Mononuclear cell (primary cell): Measurements from ENCODE around the gene DENND1B. TPM values are rescaled to one million over a fixed set of nuclear protein-coding genes. Genes with fewer than 3 reads are reported as not detected.
"Not testable (repeated sequence)": the region's sequence is repeated elsewhere in the genome, so short reads cannot be mapped to it uniquely, and the experiment has no call there.

Experiments used
- H3K27me3 ChIP-seq: 2 replicates; pipeline ENCODE4 v1.6.0; 2011; ENCODE audit warnings: low read length, control low read depth; ENCODE audit not compliant: insufficient read depth
- H3K4me1 ChIP-seq: 2 replicates; pipeline ENCODE4 v1.5.1; 2011; ENCODE audit warnings: mild to moderate bottlenecking, low read length, control low read depth; ENCODE audit not compliant: insufficient read depth
- H3K4me3 ChIP-seq: 2 replicates; pipeline ENCODE4 v1.5.1; 2011; ENCODE audit warnings: mild to moderate bottlenecking, low read length, moderate library complexity
- H3K9me3 ChIP-seq: 2 replicates; pipeline ENCODE4 v1.5.1; 2011; ENCODE audit warnings: low read depth, mild to moderate bottlenecking, control low read depth, low read length
- total RNA-seq: library from RNA; depleted of rRNA; stranded (reverse); fragments of >200 nt; gene quantifications from one replicate; pipeline ENCODE4 v1.2.3, GENCODE V29; 2012

Gene DENND1B
- total RNA-seq, 1 donor, result 54.8 TPM

GRCh38 chr1:197771904-197772556 is 3.2 kb downstream of the DENND1B start:
- H3K4me1 ChIP-seq, result peaks cover 34% of the 10 kb centered on the region
- H3K4me3 ChIP-seq, result no peak overlapping the region
- H3K9me3 ChIP-seq, result no peaks in the 10 kb centered on the region
- no peaks in the 10 kb centered on the region for H3K27me3 ChIP-seq

GRCh38 chr1:197771386-197771785 is 3.9 kb downstream of the DENND1B start:
- Histone ChIP-seq H3K9me3 (no peaks in the 10 kb centered on the region), H3K4me3 (no peak overlapping the region), H3K27me3 (no peaks in the 10 kb centered on the region), H3K4me1 (peaks cover 30% of the 10 kb centered on the region)

DNA sequence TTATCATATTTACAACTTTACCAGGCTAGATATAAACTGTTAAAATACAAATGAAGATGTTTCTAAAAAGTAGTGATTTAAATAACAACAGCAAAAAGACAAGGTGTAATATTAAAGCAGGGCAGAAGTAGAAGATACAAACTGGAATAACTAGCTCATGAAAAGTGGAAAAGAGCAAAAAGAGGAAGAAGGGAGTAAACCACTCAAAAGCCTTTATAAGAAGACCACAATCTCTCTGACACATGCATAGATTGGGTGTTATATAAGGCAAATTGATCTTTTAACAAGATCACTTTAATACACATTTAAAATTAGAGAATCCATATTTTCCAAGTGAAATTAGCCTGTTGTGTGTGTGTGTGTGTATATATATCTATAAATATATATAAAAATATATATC is 5.0 kb downstream of the DENND1B start:
- no peak overlapping the region for H3K4me3 ChIP-seq
- no peaks in the 10 kb centered on the region for H3K27me3 ChIP-seq
- H3K9me3 ChIP-seq, result no peaks in the 10 kb centered on the region
- peaks cover 19% of the 10 kb centered on the region for H3K4me1 ChIP-seq

DNA sequence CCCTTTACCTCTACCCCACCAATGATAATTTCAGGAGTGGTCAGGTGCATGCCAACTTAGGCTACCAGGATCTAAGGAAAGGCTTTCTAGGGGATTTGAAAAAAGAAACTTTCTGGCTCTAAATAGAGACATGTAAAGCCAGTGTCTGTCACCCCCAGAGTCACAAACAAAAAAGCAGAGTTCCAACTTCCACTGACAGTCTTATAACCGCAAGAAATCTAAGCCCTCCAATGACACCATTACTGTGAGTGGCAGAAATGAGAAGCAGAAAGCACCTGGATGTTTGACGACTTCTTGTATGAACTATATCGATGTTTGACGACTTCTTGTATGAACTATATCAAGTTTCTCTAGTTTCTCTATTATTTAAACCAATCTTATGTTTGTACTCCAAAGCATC is 6.0 kb downstream of the DENND1B start:
- peaks cover 19% of the 10 kb centered on the region for H3K4me1 ChIP-seq
- H3K4me3 ChIP-seq, result no peak overlapping the region
- no peaks in the 10 kb centered on the region for H3K27me3 ChIP-seq
- H3K9me3 ChIP-seq, result no peaks in the 10 kb centered on the region

DNA sequence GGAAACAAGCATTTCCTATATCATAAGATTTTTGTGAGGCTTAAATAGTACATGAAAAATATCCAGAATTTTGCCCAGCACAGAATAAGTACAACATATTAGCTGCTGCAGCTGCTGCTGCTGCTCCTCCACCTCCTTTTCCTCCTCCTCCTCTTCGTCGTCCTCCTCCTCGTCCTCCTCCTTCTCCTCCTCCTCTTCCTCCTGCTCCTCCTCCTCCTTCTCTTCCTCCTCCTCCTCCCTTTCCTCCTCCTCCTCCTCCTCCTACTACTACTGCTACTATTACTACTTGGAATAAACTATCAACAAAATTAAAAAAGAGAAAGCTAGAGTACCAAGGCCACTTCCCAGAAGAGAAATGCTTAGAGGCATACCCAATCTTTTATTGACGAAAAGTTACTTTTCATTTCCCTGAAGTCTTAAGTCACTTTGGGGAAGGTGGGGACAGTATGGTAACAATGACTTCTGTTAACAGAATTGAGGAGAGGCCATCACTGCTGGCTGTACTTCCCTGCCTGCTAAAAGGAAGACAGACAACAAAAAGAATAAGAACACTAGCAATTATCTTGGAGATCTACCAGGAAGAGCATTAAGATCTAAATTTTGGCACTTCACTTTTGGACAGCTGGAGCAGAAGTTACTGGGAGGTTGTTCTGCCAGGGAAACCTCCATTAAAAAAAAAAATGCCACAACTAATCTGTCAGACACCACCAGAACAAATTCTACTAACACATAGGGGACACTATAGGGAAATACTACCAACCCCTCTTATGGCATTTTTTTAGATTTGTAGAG is 7.1 kb downstream of the DENND1B start:
- no peaks in the 10 kb centered on the region for H3K27me3 ChIP-seq
- H3K4me1 ChIP-seq, result peaks cover 17% of the 10 kb centered on the region
- H3K4me3 ChIP-seq, result no peak overlapping the region
- no peaks in the 10 kb centered on the region for H3K9me3 ChIP-seq

DNA sequence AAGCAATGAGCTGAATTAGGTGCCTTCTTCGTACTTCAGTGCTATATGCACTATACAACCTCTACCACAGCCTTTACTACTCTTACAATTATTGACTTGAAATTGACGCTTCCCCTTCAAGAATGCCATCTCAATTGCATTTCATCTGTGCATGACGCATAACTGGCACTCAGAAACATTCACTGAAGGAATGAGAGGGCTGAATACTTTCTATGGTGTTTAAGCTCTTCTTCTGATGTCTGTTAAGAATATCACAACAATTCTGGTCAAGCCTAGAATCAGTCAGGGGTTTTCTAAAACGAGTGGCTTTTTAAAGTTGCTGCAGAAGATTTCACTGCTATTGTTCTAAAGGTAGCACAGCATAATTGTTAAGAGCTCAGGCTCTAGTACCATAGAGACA is 11.5 kb downstream of the DENND1B start:
- no peaks in the 10 kb centered on the region for H3K27me3 ChIP-seq
- peaks cover 12% of the 10 kb centered on the region for H3K4me1 ChIP-seq
- no peaks in the 10 kb centered on the region for H3K9me3 ChIP-seq
- no peak overlapping the region for H3K4me3 ChIP-seq

GRCh38 chr1:197763307-197763706 is 12.0 kb downstream of the DENND1B start:
- no peaks in the 10 kb centered on the region for H3K9me3 ChIP-seq
- H3K27me3 ChIP-seq, result no peaks in the 10 kb centered on the region
- peaks cover 12% of the 10 kb centered on the region for H3K4me1 ChIP-seq
- H3K4me3 ChIP-seq, result no peak overlapping the region

DNA sequence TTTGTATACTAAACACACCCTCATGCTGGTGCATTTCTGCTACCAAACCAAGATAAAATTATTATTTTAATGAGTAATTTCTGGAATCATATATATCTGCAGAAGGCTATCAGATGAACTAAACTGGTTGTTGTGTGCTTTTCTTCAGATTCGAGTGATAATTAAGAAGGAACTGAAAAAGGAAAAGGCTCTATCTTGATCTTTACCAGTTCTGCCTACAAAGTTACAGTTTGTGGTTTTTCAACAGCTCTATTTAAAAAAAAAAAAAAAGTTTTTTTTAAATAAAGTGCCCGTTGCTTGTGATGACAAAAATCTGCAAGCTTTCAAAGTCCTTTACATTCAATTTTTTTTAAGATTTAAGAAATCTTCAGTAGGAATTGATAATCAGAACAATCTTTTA is 13.6 kb downstream of the DENND1B start:
- no peak overlapping the region for H3K4me3 ChIP-seq
- H3K9me3 ChIP-seq, result no peaks in the 10 kb centered on the region
- H3K4me1 ChIP-seq, result peaks cover 7% of the 10 kb centered on the region
- no peaks in the 10 kb centered on the region for H3K27me3 ChIP-seq

GRCh38 chr1:197755553-197755952 is 19.7 kb downstream of the DENND1B start:
- not testable (repeated sequence) for H3K27me3 ChIP-seq, H3K4me1 ChIP-seq, H3K9me3 ChIP-seq, H3K4me3 ChIP-seq

GRCh38 chr1:197752652-197753164 is 22.6 kb downstream of the DENND1B start:
- not testable (repeated sequence) for H3K4me3 ChIP-seq, H3K4me1 ChIP-seq, H3K27me3 ChIP-seq, H3K9me3 ChIP-seq

GRCh38 chr1:197750366-197750765 is 24.9 kb downstream of the DENND1B start:
- no peaks in the 10 kb centered on the region for H3K27me3 ChIP-seq
- no peaks in the 10 kb centered on the region for H3K9me3 ChIP-seq
- H3K4me1 ChIP-seq, result peaks cover 3% of the 10 kb centered on the region
- no peak overlapping the region for H3K4me3 ChIP-seq

DNA sequence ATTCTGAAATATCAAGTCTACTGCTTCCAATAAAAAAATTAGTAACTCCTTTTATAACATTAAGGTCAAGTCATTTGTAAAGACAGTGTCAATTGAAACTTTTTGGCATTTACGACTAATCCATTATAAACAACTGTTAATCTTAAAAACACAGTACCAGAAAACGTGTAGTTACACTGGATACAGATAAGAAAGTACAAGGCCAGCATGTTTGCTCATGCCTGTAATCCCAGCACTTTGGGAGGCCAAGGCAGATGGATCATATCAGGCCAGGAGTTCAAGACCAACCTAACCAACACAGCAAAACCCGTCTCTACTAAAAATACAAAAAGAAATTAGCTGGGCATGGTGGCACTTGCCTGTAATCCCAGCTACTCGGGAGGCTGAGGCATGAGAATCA is 29.4 kb downstream of the DENND1B start:
- Histone ChIP-seq H3K4me1 (peaks cover 7% of the 10 kb centered on the region), H3K27me3 (no peaks in the 10 kb centered on the region), H3K9me3 (no peaks in the 10 kb centered on the region), H3K4me3 (no peak overlapping the region)

DNA sequence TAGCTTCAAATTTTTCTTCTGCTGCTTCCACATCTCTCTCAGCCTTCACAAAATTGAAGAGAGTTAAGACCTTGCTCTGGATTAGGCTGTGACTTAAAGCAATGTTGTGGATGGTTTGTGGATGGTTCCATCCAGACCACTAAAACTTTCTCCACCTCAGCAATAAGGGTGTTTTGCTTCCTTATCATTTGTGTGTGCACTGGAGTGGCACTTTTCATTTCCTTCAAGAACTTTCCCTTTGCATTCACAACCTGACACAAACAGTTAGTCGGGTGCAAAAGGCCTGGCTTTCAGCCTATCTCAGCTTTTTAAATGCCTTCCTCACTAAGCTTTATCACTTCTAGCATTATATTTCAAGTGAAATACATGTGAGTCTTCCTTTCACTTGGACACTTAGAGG is 30.3 kb downstream of the DENND1B start:
- no peaks in the 10 kb centered on the region for H3K9me3 ChIP-seq
- H3K4me1 ChIP-seq, result peaks cover 7% of the 10 kb centered on the region
- H3K27me3 ChIP-seq, result no peaks in the 10 kb centered on the region
- no peak overlapping the region for H3K4me3 ChIP-seq

- H3K27me3 ChIP-seq, result no peaks in the 10 kb centered on the region
- H3K9me3 ChIP-seq, result no peaks in the 10 kb centered on the region
- peaks cover 10% of the 10 kb centered on the region for H3K4me1 ChIP-seq
- H3K4me3 ChIP-seq, result no peak overlapping the region
Measured at GRCh38 chr1:197743578-197743977, 31.7 kb downstream of the DENND1B start.

DNA sequence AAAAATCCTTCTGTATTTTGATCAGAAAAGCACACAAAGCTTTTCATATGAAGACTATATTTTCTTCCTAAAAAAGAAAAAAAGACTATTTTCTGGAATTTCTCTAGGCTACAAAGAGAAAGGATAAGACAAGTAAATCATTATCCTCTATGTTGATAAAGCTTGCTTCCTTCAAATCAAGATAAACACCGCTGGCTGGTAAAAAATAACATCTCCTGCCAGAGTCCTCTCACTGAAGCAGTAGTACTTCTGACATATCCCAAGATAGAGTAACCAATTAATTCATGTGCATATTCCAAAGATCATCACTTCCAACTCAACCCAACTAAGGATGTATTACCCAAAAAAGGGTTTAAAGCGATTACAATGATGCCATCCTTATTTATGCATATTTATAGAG is 34.3 kb downstream of the DENND1B start:
- Histone ChIP-seq H3K9me3 (no peaks in the 10 kb centered on the region), H3K4me1 (peaks cover 21% of the 10 kb centered on the region), H3K4me3 (no peak overlapping the region), H3K27me3 (no peaks in the 10 kb centered on the region)

DNA sequence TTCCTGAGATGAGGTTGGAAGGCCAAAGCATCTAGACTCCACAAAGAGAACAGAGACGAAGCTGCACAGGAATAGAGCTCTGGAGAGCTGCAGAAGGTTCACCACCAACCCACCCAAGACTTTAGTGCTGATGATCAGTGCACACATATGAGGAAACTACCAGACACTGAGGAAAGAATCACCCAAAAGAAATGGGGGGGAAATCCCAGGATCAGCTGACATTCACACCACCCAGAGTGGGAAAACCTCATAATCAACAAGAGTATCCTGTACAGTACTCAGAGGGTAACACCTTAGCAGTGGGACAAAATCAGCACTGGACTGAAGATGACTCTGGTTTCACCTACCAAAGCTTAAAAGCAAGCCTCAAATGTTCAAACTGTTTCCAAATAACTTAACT is 36.4 kb downstream of the DENND1B start:
- H3K4me1 ChIP-seq, result peaks cover 16% of the 10 kb centered on the region
- no peaks in the 10 kb centered on the region for H3K9me3 ChIP-seq
- no peak overlapping the region for H3K4me3 ChIP-seq
- no peaks in the 10 kb centered on the region for H3K27me3 ChIP-seq
